A549 (cell line): Measurements from ENCODE around the gene MGRN1. TPM values are rescaled to one million over a fixed set of nuclear protein-coding genes. Genes with fewer than 3 reads are reported as not detected.
A peak's percentile ranks its signal among the peaks of the same experiment; 100 is the strongest.

Experiments
- ATAC-seq, 2 experiments: fragments of 200-7000 bp in 1 of 2; fragments of >200 bp in 1 of 2; cut with Nextera tagmentation in 1 of 2; cut with Tn5 transposase in 1 of 2; 3 replicates each; pipeline versions ENCODE4 v1.8.0 to v1.9.1; 2018 to 2020; ENCODE audit warnings: mild to moderate bottlenecking in 1 of 2, moderate library complexity in 1 of 2
- CTCF ChIA-PET: fragments of 300-600 bp; sonication (Branson Sonifier 250); formaldehyde crosslinking; extraction: SDS; loops from one replicate; lab custom pipeline; 2021; ENCODE audit warnings: antibody characterized with exemption, inconsistent platforms; lab: Yijun Ruan, JAX
- POLR2A ChIA-PET: fragments of 350-600 bp; formaldehyde crosslinking; extraction: SDS; loops from one replicate; lab custom pipeline; 2021; ENCODE audit warnings: antibody characterized with exemption, inconsistent platforms; lab: Yijun Ruan, JAX
- DNase-seq, 2 experiments: peaks; one replicate each; pipeline versions ENCODE4 v3.0.0 to v3.0.0-alpha.2; 2011 to 2016; ENCODE audit warnings: low read depth in 1 of 2, low spot score in 1 of 2
- FAIRE-seq: peaks from 2 replicates; lab custom pipeline; 2011; peaks lifted over from hg19 to GRCh38; lab: Jason Lieb, UNC
- H3K27ac ChIP-seq, 2 experiments: fragments of >200 bp; sonication (Bioruptor Twin); formaldehyde crosslinking; 3 replicates each; pipeline ENCODE4 v1.5.1; 2016 to 2017
- H3K4me1 ChIP-seq: fragments of >200 bp; sonication (Bioruptor Twin); formaldehyde crosslinking; 3 replicates; pipeline ENCODE4 v1.6.1; 2016
- H3K4me2 ChIP-seq: fragments of >200 bp; sonication (Bioruptor Twin); formaldehyde crosslinking; 3 replicates; pipeline ENCODE4 v1.6.1; 2016
- H3K4me3 ChIP-seq: fragments of >200 bp; sonication (Bioruptor Twin); formaldehyde crosslinking; 3 replicates; pipeline ENCODE4 v1.5.1; 2016
- H3K9me3 ChIP-seq: fragments of >200 bp; sonication (Bioruptor Twin); formaldehyde crosslinking; 3 replicates; pipeline ENCODE4 v1.6.1; 2016
- ATOH8 ChIP-seq: fragments of 250-450 bp; sonication (Bioruptor Pico); IDR thresholded peaks from 2 replicates; pipeline ENCODE4 v1.5.0; 2020; ENCODE audit warnings: low read depth, mild to moderate bottlenecking, moderate library complexity
- CBX2 ChIP-seq: fragments of 200-600 bp; sonication (generic); IDR thresholded peaks from 2 replicates; pipeline ENCODE4 v1.6.1; 2016; ENCODE audit warnings: low read depth, mild to moderate bottlenecking, borderline replicate concordance
- CBX8 ChIP-seq: fragments of 200-600 bp; sonication (generic); IDR thresholded peaks from 2 replicates; pipeline ENCODE4 v1.6.1; 2016
- CHD2 ChIP-seq: fragments of 150-350 bp; IDR thresholded peaks from 2 replicates; pipeline ENCODE4 v1.6.1; 2014; ENCODE audit warnings: low read length; ENCODE audit not compliant: partially characterized antibody
- CHD4 ChIP-seq: fragments of 200-600 bp; sonication (generic); IDR thresholded peaks from 2 replicates; pipeline ENCODE4 v1.6.1; 2016; ENCODE audit warnings: antibody characterized with exemption, mild to moderate bottlenecking, borderline replicate concordance
- CTCF ChIP-seq: fragments of >200 bp; sonication (Bioruptor Twin); formaldehyde crosslinking; IDR thresholded peaks from 3 replicates; pipeline ENCODE4 v1.5.1; 2016
- EHMT2 ChIP-seq: fragments of 200-600 bp; sonication (generic); IDR thresholded peaks from 2 replicates; pipeline ENCODE4 v1.6.1; 2016; ENCODE audit warnings: antibody characterized with exemption, low read depth, mild to moderate bottlenecking, moderate library complexity
- FOSB ChIP-seq: fragments of 250-450 bp; sonication (Bioruptor Pico); IDR thresholded peaks from 2 replicates; pipeline ENCODE4 v1.5.0; 2020; ENCODE audit warnings: mild to moderate bottlenecking, moderate library complexity
- FOSL2 ChIP-seq, 2 experiments: fragments of 450-650 bp in 1 of 2; fragments of >200 bp in 1 of 2; sonication (Bioruptor Twin) in 1 of 2; formaldehyde crosslinking; IDR thresholded peaks; 2 replicates each; pipeline versions ENCODE4 v1.5.0 to v1.6.1; 2016 to 2020; ENCODE audit warnings: mild to moderate bottlenecking in 1 of 2, moderate library complexity in 1 of 2
- FOXS1 ChIP-seq: fragments of 250-450 bp; sonication (Bioruptor Pico); IDR thresholded peaks from 2 replicates; pipeline ENCODE4 v1.5.0; 2020; ENCODE audit warnings: mild to moderate bottlenecking, moderate library complexity
- GATA3 ChIP-seq: IDR thresholded peaks from 2 replicates; pipeline ENCODE4 v1.6.1; 2012; ENCODE audit warnings: borderline replicate concordance
- HMGXB4 ChIP-seq: fragments of 250-450 bp; sonication (Bioruptor Pico); IDR thresholded peaks from 2 replicates; pipeline ENCODE4 v1.5.0; 2021; ENCODE audit warnings: mild to moderate bottlenecking, moderate library complexity, borderline replicate concordance
- HOXB5 ChIP-seq: fragments of 250-450 bp; sonication (Bioruptor Pico); IDR thresholded peaks from 2 replicates; pipeline ENCODE4 v1.5.0; 2020; ENCODE audit warnings: mild to moderate bottlenecking, moderate library complexity
- MAFK ChIP-seq: fragments of 450-650 bp; IDR thresholded peaks from 2 replicates; pipeline ENCODE4 v1.6.1; 2014; ENCODE audit not compliant: partially characterized antibody
- MYC ChIP-seq: IDR thresholded peaks from 2 replicates; pipeline ENCODE4 v1.6.1; 2012; ENCODE audit warnings: mild to moderate bottlenecking, inconsistent platforms, low read length, improper control_type of control experiment, borderline replicate concordance
- NR3C1 ChIP-seq: fragments of >200 bp; sonication (Bioruptor Twin); formaldehyde crosslinking; IDR thresholded peaks from 3 replicates; pipeline ENCODE4 v1.6.1; 2017
- PHF8 ChIP-seq: fragments of 200-600 bp; sonication (generic); IDR thresholded peaks from 2 replicates; pipeline ENCODE4 v1.6.1; 2016; ENCODE audit warnings: low read depth, mild to moderate bottlenecking, antibody characterized with exemption, moderate library complexity, borderline replicate concordance
- RARB ChIP-seq: fragments of 250-450 bp; sonication (Bioruptor Pico); IDR thresholded peaks from 2 replicates; pipeline ENCODE4 v1.8.0; 2021; ENCODE audit warnings: mild to moderate bottlenecking, moderate library complexity
- RCOR1 ChIP-seq: fragments of 150-350 bp; IDR thresholded peaks from 2 replicates; pipeline ENCODE4 v1.6.1; 2014; ENCODE audit warnings: antibody characterized with exemption, low read length, low read depth
- RFX5 ChIP-seq: fragments of 450-650 bp; IDR thresholded peaks from 2 replicates; pipeline ENCODE4 v1.7.1; 2014; ENCODE audit warnings: antibody characterized with exemption, mild to moderate bottlenecking, moderate library complexity
- SREBF2 ChIP-seq: fragments of 450-650 bp; IDR thresholded peaks from 2 replicates; pipeline ENCODE4 v1.6.1; 2014; ENCODE audit warnings: mild to moderate bottlenecking, moderate library complexity
- USF2 ChIP-seq: fragments of 450-650 bp; IDR thresholded peaks from 2 replicates; pipeline ENCODE4 v1.6.1; 2014; ENCODE audit warnings: antibody characterized with exemption
- ZFP36 ChIP-seq: fragments of 450-650 bp; IDR thresholded peaks from 2 replicates; pipeline ENCODE4 v1.6.1; 2014; ENCODE audit warnings: borderline replicate concordance; ENCODE audit not compliant: partially characterized antibody
- ZSCAN20 ChIP-seq: fragments of 250-450 bp; sonication (Bioruptor Pico); IDR thresholded peaks from 2 replicates; pipeline ENCODE4 v1.8.0; 2022; ENCODE audit warnings: mild to moderate bottlenecking, moderate library complexity
- WGBS: methylation state at CpG from one replicate; pipeline ENCODE4 v1.1.6; 2017; ENCODE audit errors: missing lambda C conversion rate; 5-methylcytosine and 5-hydroxymethylcytosine counted together
- polyA plus RNA-seq, 4 experiments: library from polyadenylated mRNA; depleted of rRNA in 3 of 4; stranded (reverse); fragments of >200 nt; fragmentation: RNase III in 1 of 4; extraction: RNeasy Plus Mini Kit Qiagen cat#74134 plus additional on column Dnase treatment in 1 of 4; gene quantifications; 2 replicates in 3 of 4; 3 replicates in 1 of 4; pipeline ENCODE4 v1.2.3, GENCODE V29; 2011 to 2017

MGRN1 gene
- polyA plus RNA-seq, 2 of the 4 experiments (the other 2 are of a cell fraction): 4.3 to 29.9 TPM

- Histone ChIP-seq H3K4me1 (peaks cover 22% of the 10 kb centered on the region), H3K9me3 (no peaks in the 10 kb centered on the region), H3K4me3 (no peak overlapping the region), H3K4me2 (no peak overlapping the region), H3K27ac (no peak overlapping the region)
- CTCF ChIA-PET: interaction anchor here (0.8 to 1.3 kb wide), 3 partner anchors 9 to 297 kb away, joined by 3 to 7 read pairs (median 4); no protein-coding TSS in a partner anchor
- WGBS: 95% methylated on average over 26 of the region's 29 CpGs
- ATAC-seq (peak in 1 of 2 experiments; percentile 11; a peak in 1 of 6 replicates), DNase-seq (no peak), FAIRE-seq (no peak)
- no peak for TF ChIP-seq NR3C1
- TF ChIP-seq RFX5: no peak
- no peak for TF ChIP-seq ZSCAN20 (CRISPR knock-in tag)
- no peak for TF ChIP-seq FOSL2 (IDR thresholded peaks at IDR 0.05)
- no peak for TF ChIP-seq FOSL2 (CRISPR knock-in tag; IDR thresholded peaks at IDR 0.05)
- TF ChIP-seq HMGXB4 (CRISPR knock-in tag): no peak
- TF ChIP-seq SREBF2: no peak
- TF ChIP-seq PHF8: no peak
- TF ChIP-seq FOXS1 (CRISPR knock-in tag): no peak
- TF ChIP-seq USF2: no peak
- no peak for TF ChIP-seq FOSB (CRISPR knock-in tag)
- TF ChIP-seq CBX8: no peak
- no peak for TF ChIP-seq RARB (CRISPR knock-in tag)
- no peak for TF ChIP-seq MYC
- no peak for TF ChIP-seq HOXB5 (CRISPR knock-in tag)
- POLR2A ChIA-PET: no interaction called here
Observed at GRCh38 chr16:4659363-4660353, 35.0 kb downstream of the MGRN1 start.

GRCh38 chr16:4660454-4661007, 35.9 kb downstream of the MGRN1 start:
- ATAC-seq: no peak; a peak in 1 of 6 replicates
- 89% methylated on average over 16 of the region's 18 CpGs for WGBS
- no peak for TF ChIP-seq GATA3
- TF ChIP-seq CTCF: no peak
- TF ChIP-seq MAFK: no peak
- no peak for TF ChIP-seq ZFP36
- TF ChIP-seq CHD4: no peak
- no peak for TF ChIP-seq CHD2
- TF ChIP-seq ATOH8 (CRISPR knock-in tag): no peak
- no peak for TF ChIP-seq CBX2
- no peak for TF ChIP-seq EHMT2
- no peak for TF ChIP-seq RCOR1
- DNase-seq: no peak
- Histone ChIP-seq H3K4me2 (no peak overlapping the region), H3K4me3 (no peak overlapping the region), H3K4me1 (peaks cover 19% of the 10 kb centered on the region), H3K9me3 (no peaks in the 10 kb centered on the region), H3K27ac (no peak overlapping the region)
- POLR2A ChIA-PET: no interaction called here
- no peak for FAIRE-seq
- CTCF ChIA-PET: interaction anchor here (0.6 to 1.8 kb wide), 4 partner anchors 10 to 296 kb away, joined by 3 to 8 read pairs (median 4); partner anchors contain the start of gene MGRN1
